GM23338 (cell line): ENCODE data around the gene PLP2.

ENCODE experiments used
- CTCF ChIP-seq, 2 experiments: fragments of 200-600 bp in 1 of 2; sonication (generic) in 1 of 2; conservative IDR thresholded peaks; 2 replicates each; pipeline versions ENCODE4 v1.5.1 to v1.6.1; 2016 to 2017; ENCODE audit warnings: antibody characterized with exemption in 2 of 2, low read depth in 2 of 2, mild to moderate bottlenecking in 2 of 2, moderate library complexity in 1 of 2
- EZH2 ChIP-seq: fragments of 200-600 bp; sonication (generic); IDR thresholded peaks from one replicate; pipeline ENCODE4 v1.8.0; 2017; ENCODE audit warnings: antibody characterized with exemption, mild to moderate bottlenecking, low read depth; ENCODE audit not compliant: unreplicated experiment
- EZH2phosphoT487 ChIP-seq: fragments of 200-600 bp; sonication (generic); IDR thresholded peaks from one replicate; pipeline ENCODE4 v1.8.1; 2018; ENCODE audit warnings: antibody characterized with exemption; ENCODE audit not compliant: unreplicated experiment
- TF ChIP-seq, protein P1 (sequence below): fragments of 250-450 bp; sonication (Bioruptor Pico); IDR thresholded peaks from 2 replicates; pipeline ENCODE4 v1.5.0; 2020; ENCODE audit warnings: mild to moderate bottlenecking, moderate library complexity

- TF ChIP-seq, protein P1, sequence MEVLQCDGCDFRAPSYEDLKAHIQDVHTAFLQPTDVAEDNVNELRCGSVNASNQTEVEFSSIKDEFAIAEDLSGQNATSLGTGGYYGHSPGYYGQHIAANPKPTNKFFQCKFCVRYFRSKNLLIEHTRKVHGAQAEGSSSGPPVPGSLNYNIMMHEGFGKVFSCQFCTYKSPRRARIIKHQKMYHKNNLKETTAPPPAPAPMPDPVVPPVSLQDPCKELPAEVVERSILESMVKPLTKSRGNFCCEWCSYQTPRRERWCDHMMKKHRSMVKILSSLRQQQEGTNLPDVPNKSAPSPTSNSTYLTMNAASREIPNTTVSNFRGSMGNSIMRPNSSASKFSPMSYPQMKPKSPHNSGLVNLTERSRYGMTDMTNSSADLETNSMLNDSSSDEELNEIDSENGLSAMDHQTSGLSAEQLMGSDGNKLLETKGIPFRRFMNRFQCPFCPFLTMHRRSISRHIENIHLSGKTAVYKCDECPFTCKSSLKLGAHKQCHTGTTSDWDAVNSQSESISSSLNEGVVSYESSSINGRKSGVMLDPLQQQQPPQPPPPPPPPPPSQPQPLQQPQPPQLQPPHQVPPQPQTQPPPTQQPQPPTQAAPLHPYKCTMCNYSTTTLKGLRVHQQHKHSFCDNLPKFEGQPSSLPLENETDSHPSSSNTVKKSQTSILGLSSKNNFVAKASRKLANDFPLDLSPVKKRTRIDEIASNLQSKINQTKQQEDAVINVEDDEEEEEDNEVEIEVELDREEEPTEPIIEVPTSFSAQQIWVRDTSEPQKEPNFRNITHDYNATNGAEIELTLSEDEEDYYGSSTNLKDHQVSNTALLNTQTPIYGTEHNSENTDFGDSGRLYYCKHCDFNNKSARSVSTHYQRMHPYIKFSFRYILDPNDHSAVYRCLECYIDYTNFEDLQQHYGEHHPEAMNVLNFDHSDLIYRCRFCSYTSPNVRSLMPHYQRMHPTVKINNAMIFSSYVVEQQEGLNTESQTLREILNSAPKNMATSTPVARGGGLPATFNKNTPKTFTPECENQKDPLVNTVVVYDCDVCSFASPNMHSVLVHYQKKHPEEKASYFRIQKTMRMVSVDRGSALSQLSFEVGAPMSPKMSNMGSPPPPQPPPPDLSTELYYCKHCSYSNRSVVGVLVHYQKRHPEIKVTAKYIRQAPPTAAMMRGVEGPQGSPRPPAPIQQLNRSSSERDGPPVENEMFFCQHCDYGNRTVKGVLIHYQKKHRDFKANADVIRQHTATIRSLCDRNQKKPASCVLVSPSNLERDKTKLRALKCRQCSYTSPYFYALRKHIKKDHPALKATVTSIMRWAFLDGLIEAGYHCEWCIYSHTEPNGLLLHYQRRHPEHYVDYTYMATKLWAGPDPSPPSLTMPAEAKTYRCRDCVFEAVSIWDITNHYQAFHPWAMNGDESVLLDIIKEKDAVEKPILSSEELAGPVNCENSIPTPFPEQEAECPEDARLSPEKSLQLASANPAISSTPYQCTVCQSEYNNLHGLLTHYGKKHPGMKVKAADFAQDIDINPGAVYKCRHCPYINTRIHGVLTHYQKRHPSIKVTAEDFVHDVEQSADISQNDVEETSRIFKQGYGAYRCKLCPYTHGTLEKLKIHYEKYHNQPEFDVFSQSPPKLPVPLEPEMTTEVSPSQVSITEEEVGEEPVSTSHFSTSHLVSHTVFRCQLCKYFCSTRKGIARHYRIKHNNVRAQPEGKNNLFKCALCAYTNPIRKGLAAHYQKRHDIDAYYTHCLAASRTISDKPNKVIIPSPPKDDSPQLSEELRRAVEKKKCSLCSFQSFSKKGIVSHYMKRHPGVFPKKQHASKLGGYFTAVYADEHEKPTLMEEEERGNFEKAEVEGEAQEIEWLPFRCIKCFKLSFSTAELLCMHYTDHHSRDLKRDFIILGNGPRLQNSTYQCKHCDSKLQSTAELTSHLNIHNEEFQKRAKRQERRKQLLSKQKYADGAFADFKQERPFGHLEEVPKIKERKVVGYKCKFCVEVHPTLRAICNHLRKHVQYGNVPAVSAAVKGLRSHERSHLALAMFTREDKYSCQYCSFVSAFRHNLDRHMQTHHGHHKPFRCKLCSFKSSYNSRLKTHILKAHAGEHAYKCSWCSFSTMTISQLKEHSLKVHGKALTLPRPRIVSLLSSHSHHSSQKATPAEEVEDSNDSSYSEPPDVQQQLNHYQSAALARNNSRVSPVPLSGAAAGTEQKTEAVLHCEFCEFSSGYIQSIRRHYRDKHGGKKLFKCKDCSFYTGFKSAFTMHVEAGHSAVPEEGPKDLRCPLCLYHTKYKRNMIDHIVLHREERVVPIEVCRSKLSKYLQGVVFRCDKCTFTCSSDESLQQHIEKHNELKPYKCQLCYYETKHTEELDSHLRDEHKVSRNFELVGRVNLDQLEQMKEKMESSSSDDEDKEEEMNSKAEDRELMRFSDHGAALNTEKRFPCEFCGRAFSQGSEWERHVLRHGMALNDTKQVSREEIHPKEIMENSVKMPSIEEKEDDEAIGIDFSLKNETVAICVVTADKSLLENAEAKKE (CRISPR knock-in tag): no peak
- no peak for TF ChIP-seq CTCF (conservative IDR thresholded peaks at IDR 0.05; ENCODE audit: low read depth in 2 of 2)
- TF ChIP-seq EZH2phosphoT487: no peak
- TF ChIP-seq EZH2: no peak
Observed at GRCh38 chrX:49193542-49193964, 21.9 kb downstream of the PLP2 start.
